ENCODE measurements around the gene RAX2.
"Not testable (repeated sequence)": the region's sequence is repeated elsewhere in the genome, so short reads cannot be mapped to it uniquely, and the experiment has no call there.

RAX2 gene

GRCh38 chr19:3768015-3768747 is 3.8 kb downstream of the RAX2 start:
- H3K27ac ChIP-seq: no peak overlapping the region
- TF ChIP-seq CTCF (conservative IDR thresholded peaks at IDR 0.05) (no peak), ZFX (IDR thresholded peaks at IDR 0.05) (no peak)

- TF ChIP-seq CTCF (conservative IDR thresholded peaks at IDR 0.05): no peak
- H3K27ac ChIP-seq: no peak overlapping the region
Measured at GRCh38 chr19:3767050-3767449, 5.0 kb downstream of the RAX2 start.

- TF ChIP-seq CTCF (conservative IDR thresholded peaks at IDR 0.05): no peak
- TF ChIP-seq ZFX (IDR thresholded peaks at IDR 0.05): no peak
- H3K27ac ChIP-seq: no peak overlapping the region
Measured at GRCh38 chr19:3766520-3766919, 5.5 kb downstream of the RAX2 start.

GRCh38 chr19:3765757-3766156 is 6.3 kb downstream of the RAX2 start:
- H3K27ac ChIP-seq: not testable (repeated sequence)

GRCh38 chr19:3765121-3765520 is 6.9 kb downstream of the RAX2 start:
- TF ChIP-seq ZFX (IDR thresholded peaks at IDR 0.05): no peak
- no peak for TF ChIP-seq CTCF (conservative IDR thresholded peaks at IDR 0.05)
- no peak overlapping the region for H3K27ac ChIP-seq

GRCh38 chr19:3762501-3763459 is 9.2 kb downstream of the RAX2 start, which contains the start of gene MRPL54:
Gene MRPL54, plus strand, starts transcription at chr19:3762682. Its CDS starts 19 bp downstream, at chr19:3762701.
- no peak for TF ChIP-seq CTCF (conservative IDR thresholded peaks at IDR 0.05)
- TF ChIP-seq ZFX (IDR thresholded peaks at IDR 0.05): no peak
- peak within 1 kb of the TSS; percentile 95 for H3K27ac ChIP-seq

GRCh38 chr19:3762130-3762473 is 9.9 kb downstream of the RAX2 start:
- peak overlapping the region; percentile 95 for H3K27ac ChIP-seq
- TF ChIP-seq CTCF (conservative IDR thresholded peaks at IDR 0.05) (no peak), ZFX (IDR thresholded peaks at IDR 0.05) (no peak)
